Glomerular visceral epithelial cell (primary cell): ENCODE results near the gene TACC3.
A peak's percentile ranks its signal among the peaks of the same experiment; 100 is the strongest.

Experiments used
- DNase-seq: peaks from one replicate; pipeline ENCODE4 v3.0.0-alpha.2; 2016; ENCODE audit errors: extremely low spot score

TACC3 gene

GRCh38 chr4:1792832-1793495 is 71.6 kb downstream of the TACC3 start, which contains the start of gene FGFR3:
Gene FGFR3 (plus strand): TSS chr4:1793293. CDS start chr4:1793935, 642 bp downstream.
- peak; percentile 61 for DNase-seq

GRCh38 chr4:1793496-1793840 is 72.1 kb downstream of the TACC3 start:
- DNase-seq: peak; percentile 54

- DNase-seq: peak; percentile 15
Measured at GRCh38 chr4:1793940-1794808, 72.9 kb downstream of the TACC3 start.
